ENCODE measurements around the gene PIGU. TPM values are rescaled to one million over a fixed set of nuclear protein-coding genes. Genes with fewer than 3 reads are reported as not detected.

The PIGU gene
- total and polyA plus RNA-seq, 2 of the 13 experiments (the other 11 are each of a cell fraction or from before 2014, with no cell fraction given) = 45.5 to 231 TPM

- TF ChIP-seq, protein P1, sequence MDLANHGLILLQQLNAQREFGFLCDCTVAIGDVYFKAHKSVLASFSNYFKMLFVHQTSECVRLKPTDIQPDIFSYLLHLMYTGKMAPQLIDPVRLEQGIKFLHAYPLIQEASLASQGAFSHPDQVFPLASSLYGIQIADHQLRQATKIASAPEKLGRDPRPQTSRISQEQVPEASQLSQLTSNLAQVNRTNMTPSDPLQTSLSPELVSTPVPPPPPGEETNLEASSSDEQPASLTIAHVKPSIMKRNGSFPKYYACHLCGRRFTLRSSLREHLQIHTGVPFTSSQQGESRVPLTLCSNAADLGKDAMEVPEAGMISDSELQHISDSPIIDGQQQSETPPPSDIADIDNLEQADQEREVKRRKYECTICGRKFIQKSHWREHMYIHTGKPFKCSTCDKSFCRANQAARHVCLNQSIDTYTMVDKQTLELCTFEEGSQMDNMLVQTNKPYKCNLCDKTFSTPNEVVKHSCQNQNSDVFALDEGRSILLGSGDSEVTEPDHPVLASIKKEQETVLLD (CRISPR knock-in tag; IDR thresholded peaks at IDR 0.05; ENCODE audit: low read depth) = peak; percentile 82
- TF ChIP-seq, protein P2, sequence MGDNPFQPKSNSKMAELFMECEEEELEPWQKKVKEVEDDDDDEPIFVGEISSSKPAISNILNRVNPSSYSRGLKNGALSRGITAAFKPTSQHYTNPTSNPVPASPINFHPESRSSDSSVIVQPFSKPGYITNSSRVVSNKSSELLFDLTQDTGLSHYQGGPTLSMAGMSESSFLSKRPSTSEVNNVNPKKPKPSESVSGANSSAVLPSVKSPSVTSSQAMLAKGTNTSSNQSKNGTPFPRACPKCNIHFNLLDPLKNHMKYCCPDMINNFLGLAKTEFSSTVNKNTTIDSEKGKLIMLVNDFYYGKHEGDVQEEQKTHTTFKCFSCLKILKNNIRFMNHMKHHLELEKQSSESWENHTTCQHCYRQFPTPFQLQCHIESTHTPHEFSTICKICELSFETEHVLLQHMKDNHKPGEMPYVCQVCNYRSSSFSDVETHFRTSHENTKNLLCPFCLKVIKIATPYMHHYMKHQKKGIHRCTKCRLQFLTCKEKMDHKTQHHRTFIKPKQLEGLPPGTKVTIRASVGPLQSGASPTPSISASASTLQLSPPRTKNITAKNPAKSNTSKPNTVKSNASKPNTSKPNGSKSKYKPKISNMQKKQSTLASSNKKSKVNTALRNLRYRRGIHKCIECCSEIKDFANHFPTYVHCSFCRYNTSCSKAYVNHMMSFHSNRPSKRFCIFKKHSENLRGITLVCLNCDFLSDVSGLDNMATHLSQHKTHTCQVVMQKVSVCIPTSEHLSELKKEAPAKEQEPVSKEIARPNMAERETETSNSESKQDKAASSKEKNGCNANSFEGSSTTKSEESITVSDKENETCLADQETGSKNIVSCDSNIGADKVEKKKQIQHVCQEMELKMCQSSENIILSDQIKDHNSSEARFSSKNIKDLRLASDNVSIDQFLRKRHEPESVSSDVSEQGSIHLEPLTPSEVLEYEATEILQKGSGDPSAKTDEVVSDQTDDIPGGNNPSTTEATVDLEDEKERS (CRISPR knock-in tag; IDR thresholded peaks at IDR 0.05) = peak; percentile 81; the same call in 1 of the 2 replicates
- TF ChIP-seq CC2D1A (CRISPR knock-in tag; IDR thresholded peaks at IDR 0.05) (peak; percentile 73; the same call in 1 of the 2 replicates), MAZ (IDR thresholded peaks at IDR 0.05; ENCODE audit: borderline replicate concordance, low read depth, low read length) (peak; percentile 61; the same call in 1 of the 2 replicates), MAZ (CRISPR knock-in tag; IDR thresholded peaks at IDR 0.05; ENCODE audit: low read depth) (peak; percentile 29; the same call in 1 of the 2 replicates), NR2F1 (CRISPR knock-in tag; IDR thresholded peaks at IDR 0.05) (peak in 1 of 2 experiments; percentile 64; a peak in 2 of 4 replicates), ZNF34 (CRISPR knock-in tag; IDR thresholded peaks at IDR 0.05; ENCODE audit: borderline replicate concordance) (peak; percentile 82; the same call in 1 of the 2 replicates), E2F2 (CRISPR knock-in tag; IDR thresholded peaks at IDR 0.05; ENCODE audit: borderline replicate concordance) (no peak), ZNF510 (CRISPR knock-in tag; IDR thresholded peaks at IDR 0.05; ENCODE audit: low read depth) (0 out of 2 replicates have a peak, but pooled peaks have one; percentile 94), MYC (CRISPR knock-in tag; IDR thresholded peaks at IDR 0.05; ENCODE audit: borderline replicate concordance) (peak; percentile 72; the same call in 1 of the 2 replicates), PHF5A (CRISPR knock-in tag; IDR thresholded peaks at IDR 0.05; ENCODE audit: low read depth, unreplicated experiment) (peak; percentile 97), ZBTB44 (CRISPR knock-in tag; IDR thresholded peaks at IDR 0.05) (no peak)
- TF ChIP-seq, protein P3, sequence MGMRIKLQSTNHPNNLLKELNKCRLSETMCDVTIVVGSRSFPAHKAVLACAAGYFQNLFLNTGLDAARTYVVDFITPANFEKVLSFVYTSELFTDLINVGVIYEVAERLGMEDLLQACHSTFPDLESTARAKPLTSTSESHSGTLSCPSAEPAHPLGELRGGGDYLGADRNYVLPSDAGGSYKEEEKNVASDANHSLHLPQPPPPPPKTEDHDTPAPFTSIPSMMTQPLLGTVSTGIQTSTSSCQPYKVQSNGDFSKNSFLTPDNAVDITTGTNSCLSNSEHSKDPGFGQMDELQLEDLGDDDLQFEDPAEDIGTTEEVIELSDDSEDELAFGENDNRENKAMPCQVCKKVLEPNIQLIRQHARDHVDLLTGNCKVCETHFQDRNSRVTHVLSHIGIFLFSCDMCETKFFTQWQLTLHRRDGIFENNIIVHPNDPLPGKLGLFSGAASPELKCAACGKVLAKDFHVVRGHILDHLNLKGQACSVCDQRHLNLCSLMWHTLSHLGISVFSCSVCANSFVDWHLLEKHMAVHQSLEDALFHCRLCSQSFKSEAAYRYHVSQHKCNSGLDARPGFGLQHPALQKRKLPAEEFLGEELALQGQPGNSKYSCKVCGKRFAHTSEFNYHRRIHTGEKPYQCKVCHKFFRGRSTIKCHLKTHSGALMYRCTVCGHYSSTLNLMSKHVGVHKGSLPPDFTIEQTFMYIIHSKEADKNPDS (CRISPR knock-in tag; IDR thresholded peaks at IDR 0.05) = peak; percentile 96
- TF ChIP-seq, protein P4, sequence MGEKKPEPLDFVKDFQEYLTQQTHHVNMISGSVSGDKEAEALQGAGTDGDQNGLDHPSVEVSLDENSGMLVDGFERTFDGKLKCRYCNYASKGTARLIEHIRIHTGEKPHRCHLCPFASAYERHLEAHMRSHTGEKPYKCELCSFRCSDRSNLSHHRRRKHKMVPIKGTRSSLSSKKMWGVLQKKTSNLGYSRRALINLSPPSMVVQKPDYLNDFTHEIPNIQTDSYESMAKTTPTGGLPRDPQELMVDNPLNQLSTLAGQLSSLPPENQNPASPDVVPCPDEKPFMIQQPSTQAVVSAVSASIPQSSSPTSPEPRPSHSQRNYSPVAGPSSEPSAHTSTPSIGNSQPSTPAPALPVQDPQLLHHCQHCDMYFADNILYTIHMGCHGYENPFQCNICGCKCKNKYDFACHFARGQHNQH (CRISPR knock-in tag; IDR thresholded peaks at IDR 0.05) = peak; percentile 98
- TF ChIP-seq, protein P5, sequence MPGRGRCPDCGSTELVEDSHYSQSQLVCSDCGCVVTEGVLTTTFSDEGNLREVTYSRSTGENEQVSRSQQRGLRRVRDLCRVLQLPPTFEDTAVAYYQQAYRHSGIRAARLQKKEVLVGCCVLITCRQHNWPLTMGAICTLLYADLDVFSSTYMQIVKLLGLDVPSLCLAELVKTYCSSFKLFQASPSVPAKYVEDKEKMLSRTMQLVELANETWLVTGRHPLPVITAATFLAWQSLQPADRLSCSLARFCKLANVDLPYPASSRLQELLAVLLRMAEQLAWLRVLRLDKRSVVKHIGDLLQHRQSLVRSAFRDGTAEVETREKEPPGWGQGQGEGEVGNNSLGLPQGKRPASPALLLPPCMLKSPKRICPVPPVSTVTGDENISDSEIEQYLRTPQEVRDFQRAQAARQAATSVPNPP (CRISPR knock-in tag; IDR thresholded peaks at IDR 0.05) = no peak
These were observed 151.0 kb downstream of the PIGU start (continued) for GRCh38 chr20:34525709-34526416.
